Kidney (tissue), 14 donors: ENCODE measurements around the gene FBXW12. TPM values are rescaled to one million over a fixed set of nuclear protein-coding genes. Genes with fewer than 3 reads are reported as not detected.

ENCODE experiments used
- DNase-seq, 5 donors: peaks; one replicate each; pipeline ENCODE4 v3.0.0-alpha.2; 2013 to 2020
- FAIRE-seq: peaks from 2 replicates; lab custom pipeline; 2012; peaks lifted over from hg19 to GRCh38; lab: Jason Lieb, UNC
- H3K27ac ChIP-seq, 2 donors: one replicate each; pipeline ENCODE4 v1.7.0; 2013; ENCODE audit warnings: low read depth in 2 of 2, low read length in 2 of 2, inconsistent platforms in 1 of 2
- H3K27me3 ChIP-seq: one replicate; pipeline ENCODE4 v1.7.1; 2013; ENCODE audit warnings: low read length, inconsistent platforms; ENCODE audit not compliant: control insufficient read depth, insufficient read depth
- H3K36me3 ChIP-seq, 3 donors: one replicate each; pipeline versions ENCODE4 v1.7.0 to v1.7.1; 2013; ENCODE audit warnings: low read length in 3 of 3, control low read depth in 1 of 3, inconsistent platforms in 1 of 3; ENCODE audit not compliant: insufficient read depth in 3 of 3, control insufficient read depth in 2 of 3
- H3K4me1 ChIP-seq, 3 donors: one replicate each; pipeline versions ENCODE4 v1.7.0 to v1.7.1; 2013; ENCODE audit warnings: low read length in 3 of 3, inconsistent platforms in 1 of 3, low read depth in 1 of 3; ENCODE audit not compliant: control insufficient read depth in 2 of 3, insufficient read depth in 2 of 3
- H3K4me3 ChIP-seq, 3 donors: one replicate each; pipeline versions ENCODE4 v1.7.0 to v1.8.1; 2013; ENCODE audit warnings: low read length in 3 of 3, control low read depth in 1 of 3, inconsistent platforms in 1 of 3
- H3K9ac ChIP-seq, 3 donors: one replicate each; pipeline versions ENCODE4 v1.7.0 to v1.7.1; 2013; ENCODE audit warnings: low read length in 3 of 3, control low read depth in 1 of 3, inconsistent platforms in 1 of 3
- H3K9me3 ChIP-seq, 3 donors: one replicate each; pipeline versions ENCODE4 v1.7.0 to v1.7.1; 2013; ENCODE audit warnings: low read length in 3 of 3, control low read depth in 1 of 3, inconsistent platforms in 1 of 3; ENCODE audit not compliant: control insufficient read depth in 2 of 3, insufficient read depth in 1 of 3
- CTCF ChIP-seq: IDR thresholded peaks from 3 replicates; pipeline ENCODE4 v1.5.1; 2012; ENCODE audit warnings: mild to moderate bottlenecking, moderate library complexity, borderline replicate concordance; ENCODE audit not compliant: insufficient read depth; ENCODE audit errors: extremely low read depth
- intact Hi-C: fragments of 100-400 bp; cut with DNase I; formaldehyde crosslinking; loops from one replicate; pipeline ENCODE4 v1.11.1; 2022
- polyA plus RNA-seq: library from polyadenylated mRNA; stranded (reverse); fragments of 350-450 nt; fragmentation: Illumina TruSeq; extraction: RNeasy Lipid Tissue Mini Kit (QIAGEN cat#74804); gene quantifications from one replicate; pipeline ENCODE4 v1.2.3, GENCODE V29; 2014; ENCODE audit warnings: low read depth, low replicate concordance; ENCODE audit not compliant: insufficient read depth
- total RNA-seq: library from RNA; stranded (reverse); fragmentation: NEBNext Ultra II Directional; extraction: Animal tissue kit (Norgen Biotek cat#: 25700); gene quantifications from one replicate; pipeline ENCODE4 v1.2.1, GENCODE V29; 2021
- donor health status: control.
- donor health status: control.
- donor health status: control.
- donor health status: control.
- donor health status: control.
- donor health status: DM: yes; HTN: yes; CAD: no.
- donor health status: Normal renal cell carcinoma (clear cell type).

Gene FBXW12
- total and polyA plus RNA-seq, 2 donors from 2014 or later, result not detected

GRCh38 chr3:48432411-48433371, 60.7 kb downstream of the FBXW12 start:
- H3K27me3 ChIP-seq, result no peaks in the 10 kb centered on the region
- H3K4me3 ChIP-seq, result peak overlapping the region in 1 of 3 donors; percentile 62
- DNase-seq, result peak in 1 of 5 donors; percentile 37
- intact Hi-C loops, result loop anchor here (10.0 kb wide), 1 partner anchor 158 kb away; no protein-coding TSS in a partner anchor
- H3K4me1 ChIP-seq, result peaks cover 3 to 52% (median 32%) of the 10 kb centered on the region in 3 donors
- H3K36me3 ChIP-seq, result no peaks in the 10 kb centered on the region
- no peak for FAIRE-seq
- no peaks in the 10 kb centered on the region for H3K9me3 ChIP-seq
- H3K9ac ChIP-seq, result peak overlapping the region in 1 of 3 donors; percentile 17
- H3K27ac ChIP-seq, result peak overlapping the region; percentile 5 to 84
- no peak for TF ChIP-seq CTCF

DNA sequence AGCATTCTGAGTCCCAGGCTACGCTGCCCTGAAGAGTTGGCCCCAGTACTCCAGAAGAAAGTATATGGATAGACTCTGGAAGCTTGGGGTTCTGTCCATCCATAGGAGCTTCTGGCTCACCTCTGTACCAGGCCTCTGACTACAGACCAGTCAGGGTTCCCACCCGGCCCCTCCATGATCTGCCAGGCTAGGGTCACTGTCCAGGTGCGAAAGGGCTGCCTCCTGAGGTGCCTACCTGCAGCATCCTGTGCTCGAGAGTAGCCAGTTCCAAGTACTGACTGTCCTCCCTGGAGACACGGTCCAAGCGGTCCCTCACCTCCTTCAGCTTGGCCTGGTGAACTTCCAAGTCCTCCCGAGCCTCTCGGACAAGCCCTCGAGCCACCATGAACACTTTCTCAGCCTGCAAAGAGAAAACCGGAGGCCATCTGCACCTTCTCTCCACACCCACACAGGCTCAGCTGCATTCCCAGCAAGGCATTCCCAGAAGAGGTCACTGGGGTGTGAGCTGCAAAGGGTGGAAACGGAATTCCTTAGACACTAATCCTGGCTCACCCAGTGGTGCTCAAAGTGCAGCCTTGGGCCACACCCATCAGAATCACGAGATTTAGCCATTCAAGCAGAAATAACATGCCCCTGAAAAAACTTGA, 61.6 kb downstream of the FBXW12 start:
- intact Hi-C loops, result loop anchor here (10.0 kb wide), 1 partner anchor 159 kb away; no protein-coding TSS in a partner anchor
- TF ChIP-seq CTCF, result no peak
- peak overlapping the region in 1 of 3 donors; percentile 17 for H3K9ac ChIP-seq

DNA sequence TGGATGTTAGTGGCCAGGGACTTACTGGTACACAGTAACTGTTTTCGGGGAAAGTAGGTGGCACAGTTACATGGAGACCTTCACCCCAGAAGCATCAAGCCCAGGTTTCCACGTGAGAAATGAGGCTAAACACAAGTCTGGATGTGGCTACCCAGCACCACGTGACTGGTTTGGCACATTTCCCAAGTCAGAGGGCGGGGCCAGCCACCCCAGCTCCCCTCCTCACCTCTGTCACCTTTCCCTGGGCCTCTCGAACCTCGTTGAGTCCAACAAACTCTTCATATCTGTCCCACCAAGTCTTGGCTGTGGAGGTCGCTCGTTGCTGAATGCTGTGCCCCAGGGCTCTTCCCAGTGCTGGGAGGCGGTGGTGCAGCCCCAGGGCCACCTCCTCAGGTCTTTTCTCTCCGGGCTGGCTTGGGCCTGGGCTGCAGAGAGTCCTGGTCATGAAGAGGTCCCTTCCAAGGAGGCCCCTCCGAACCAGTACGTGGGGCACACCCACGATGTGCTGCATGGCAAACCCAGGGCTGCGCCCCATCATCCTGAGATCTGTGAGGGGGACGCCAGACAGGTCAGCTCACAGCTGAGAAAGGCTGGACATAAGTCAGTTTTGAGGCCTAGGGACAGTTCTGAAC, 62.7 kb downstream of the FBXW12 start:
- DNase-seq (no peak), FAIRE-seq (no peak)
- intact Hi-C loops, result loop anchor here (5.0 to 10.0 kb wide), 2 partner anchors 32 to 160 kb away; no protein-coding TSS in a partner anchor
- peak overlapping the region; percentile 78 to 84 for H3K27ac ChIP-seq
- TF ChIP-seq CTCF, result no peak
- no peaks in the 10 kb centered on the region for H3K36me3 ChIP-seq
- H3K27me3 ChIP-seq, result no peaks in the 10 kb centered on the region
- peaks cover 3 to 44% (median 36%) of the 10 kb centered on the region in 3 donors for H3K4me1 ChIP-seq
- H3K4me3 ChIP-seq, result peak overlapping the region in 1 of 3 donors; percentile 22
- peak overlapping the region in 1 of 3 donors; percentile 63 for H3K9ac ChIP-seq
- H3K9me3 ChIP-seq, result no peaks in the 10 kb centered on the region

More for the DNA sequence above, 61.6 kb downstream of the FBXW12 start:
- Histone ChIP-seq H3K27me3 (no peaks in the 10 kb centered on the region), H3K27ac (peak overlapping the region; percentile 78 to 84), H3K9me3 (no peaks in the 10 kb centered on the region), H3K4me3 (peak overlapping the region; percentile 22 to 62 (median 24)), H3K36me3 (no peaks in the 10 kb centered on the region), H3K4me1 (peaks cover 3 to 44% (median 32%) of the 10 kb centered on the region in 3 donors)
- FAIRE-seq (no peak), DNase-seq (peak in 4 of 5 donors; percentile 53 to 78 (median 66))
